GM19397 (cell line): ENCODE data around the gene DDAH2.
"Not testable (repeated sequence)": the region's sequence is repeated elsewhere in the genome, so short reads cannot be mapped to it uniquely, and the experiment has no call there.

Experiments used
- ATAC-seq: cut with Tn5 transposase; IDR thresholded peaks from one replicate; pipeline ENCODE4 v1.9.1; 2021; ENCODE audit warnings: mild to moderate bottlenecking, moderate library complexity; ENCODE audit not compliant: unreplicated experiment

Gene DDAH2

DNA sequence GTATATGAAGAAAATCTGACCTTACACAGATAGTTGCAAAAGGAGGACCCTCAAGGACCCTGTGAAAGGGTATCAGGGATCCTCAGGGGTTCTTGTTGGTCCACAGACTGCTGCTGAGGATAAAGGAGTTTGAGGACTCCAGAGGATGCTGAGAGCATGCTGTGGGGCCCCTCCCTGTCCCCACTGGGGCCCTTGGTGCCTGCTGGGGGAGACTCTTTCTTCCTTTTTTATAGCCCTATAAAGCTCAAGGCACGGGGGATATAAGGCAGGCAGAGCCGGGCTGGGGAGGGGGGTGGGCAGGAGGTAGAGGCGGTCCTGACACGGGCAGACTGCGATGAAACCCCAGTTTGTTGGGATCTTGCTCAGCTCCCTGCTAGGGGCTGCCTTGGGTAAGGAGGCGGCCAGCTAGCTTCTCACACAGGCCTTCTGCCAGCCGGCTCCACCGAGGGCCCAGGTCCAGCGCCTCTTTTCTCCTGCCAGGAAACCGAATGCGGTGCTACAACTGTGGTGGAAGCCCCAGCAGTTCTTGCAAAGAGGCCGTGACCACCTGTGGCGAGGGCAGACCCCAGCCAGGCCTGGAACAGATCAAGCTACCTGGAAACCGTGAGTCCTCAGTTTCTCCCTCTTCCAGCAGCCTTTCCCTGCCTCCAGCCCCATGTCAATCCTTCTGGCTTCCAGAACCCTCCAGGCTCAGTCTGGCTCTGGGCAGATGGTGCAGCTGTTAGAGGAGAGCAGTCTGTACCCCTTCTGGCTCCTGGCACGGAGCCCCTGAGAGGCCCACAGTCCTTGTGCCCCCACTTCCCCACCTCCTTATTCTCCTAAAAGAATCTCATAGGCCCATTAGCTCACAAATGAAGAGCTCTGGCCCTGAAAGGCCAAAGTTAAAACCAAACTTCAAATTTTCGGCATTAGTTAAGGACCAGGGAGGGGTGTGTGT, 13.8 kb downstream of the DDAH2 start, which contains the start of gene LY6G6D:
TSS of gene LY6G6D (plus strand) at position 327 of the 937 bp plus-strand sequence. CDS start at position 335, 8 bp downstream.
- no peak for ATAC-seq

DNA sequence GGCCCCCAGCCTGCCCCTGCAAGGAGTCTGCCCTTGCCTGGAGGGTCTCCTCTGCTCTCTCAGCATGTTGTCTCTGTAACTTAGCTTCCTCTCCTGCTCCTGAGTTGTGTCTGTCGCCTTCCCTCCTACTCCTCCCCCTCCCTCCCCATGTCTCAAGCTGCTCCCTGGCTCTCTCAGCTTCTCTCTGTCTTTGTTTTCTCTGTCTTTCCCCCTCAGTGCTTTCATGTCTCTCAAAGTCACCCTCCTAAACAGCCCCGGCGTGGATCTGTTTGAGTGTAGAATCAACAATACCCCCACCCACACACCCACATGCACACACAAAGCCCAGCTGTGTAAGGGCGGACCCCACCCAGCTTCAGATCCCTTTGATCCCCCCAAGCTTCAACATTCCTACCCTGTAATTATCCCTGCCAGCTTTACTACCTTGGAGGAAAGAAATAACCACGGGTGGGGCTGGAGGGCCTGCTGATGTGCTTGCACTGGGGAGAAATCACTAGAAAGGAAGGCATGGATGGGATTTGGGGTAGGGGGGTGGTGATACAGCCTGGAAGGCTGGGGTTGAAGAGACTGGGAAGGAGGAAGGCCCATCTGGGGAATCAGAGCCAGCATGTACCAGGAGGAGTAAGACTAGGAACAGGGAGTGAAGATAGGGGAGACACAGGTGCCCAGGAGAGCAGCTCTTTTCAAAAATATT, 15.0 kb downstream of the DDAH2 start:
- no peak for ATAC-seq

DNA sequence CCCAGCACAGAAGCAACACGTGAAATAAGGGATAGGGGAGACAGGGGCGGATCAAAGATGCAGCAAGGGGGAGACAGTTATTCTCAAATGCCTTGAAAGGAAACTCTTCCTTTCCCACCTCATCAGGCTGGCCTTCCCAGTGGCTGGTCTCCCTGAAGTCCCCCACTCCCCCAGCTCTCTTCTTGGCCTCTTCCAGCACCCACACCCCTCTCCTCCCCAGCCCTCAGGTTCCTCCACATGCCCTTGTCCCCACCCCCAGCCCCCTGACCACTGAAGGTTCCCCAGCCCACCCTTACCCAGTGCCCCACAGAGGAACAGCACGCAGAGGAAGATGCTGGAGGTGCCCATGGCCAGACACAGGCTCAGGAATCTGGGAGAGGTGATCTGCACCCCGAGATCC, 15.6 kb downstream of the DDAH2 start:
- no peak for ATAC-seq

- ATAC-seq: no peak
These were observed 16.8 kb downstream of the DDAH2 start for GRCh38 chr6:31712296-31712695.

- ATAC-seq: no peak
These were observed 17.9 kb downstream of the DDAH2 start for GRCh38 chr6:31711233-31711632.

GRCh38 chr6:31710523-31711219, 18.4 kb downstream of the DDAH2 start:
- no peak for ATAC-seq

DNA sequence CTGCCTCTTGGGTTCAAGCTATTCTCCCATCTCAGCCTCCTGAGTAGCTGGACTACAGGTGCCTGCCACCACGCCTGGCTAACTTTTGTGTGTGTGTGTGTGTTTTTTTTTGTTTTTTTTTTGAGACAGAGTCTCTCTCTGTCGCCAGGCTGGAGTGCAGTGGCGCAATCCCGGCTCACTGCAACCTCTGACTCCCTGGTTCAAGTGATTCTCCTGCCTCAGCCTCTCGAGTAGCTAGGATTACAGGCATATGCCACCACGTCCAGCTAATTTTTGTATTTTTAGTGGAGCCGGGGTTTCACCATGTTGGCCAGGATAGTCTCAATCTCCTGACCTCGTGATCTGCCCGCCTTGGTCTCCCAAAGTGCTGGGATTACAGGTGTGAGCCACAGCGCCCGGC, 19.9 kb downstream of the DDAH2 start:
- not testable (repeated sequence) for ATAC-seq

- ATAC-seq: no peak
These were observed 20.9 kb downstream of the DDAH2 start for GRCh38 chr6:31708224-31708623.

GRCh38 chr6:31707701-31708100, 21.4 kb downstream of the DDAH2 start:
- no peak for ATAC-seq

DNA sequence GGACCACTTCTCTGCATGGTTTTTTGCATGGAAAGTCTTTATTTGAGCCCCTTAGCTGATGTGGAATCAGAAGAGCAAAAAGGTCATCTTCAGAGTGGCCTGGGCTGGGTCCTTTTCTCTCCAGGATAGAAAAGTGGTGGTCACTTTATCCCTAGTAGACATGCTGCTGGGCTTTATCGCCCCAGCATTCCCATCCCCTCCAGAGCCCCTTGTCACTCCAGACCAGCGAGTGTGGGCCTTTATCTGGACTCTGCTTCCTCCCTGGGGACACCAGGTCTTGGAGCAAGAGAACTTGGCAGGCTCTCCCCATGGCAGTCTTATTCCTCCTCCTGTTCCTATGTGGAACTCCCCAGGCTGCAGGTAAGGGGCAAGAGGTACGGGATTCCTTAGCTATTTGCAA, 22.5 kb downstream of the DDAH2 start, which contains the start of gene LY6G6F:
TSS of gene LY6G6F (plus strand) at position 268 of the 400 bp plus-strand sequence. CDS start at position 309, 41 bp downstream.
- ATAC-seq: no peak

GRCh38 chr6:31705931-31706330, 23.2 kb downstream of the DDAH2 start:
- no peak for ATAC-seq

DNA sequence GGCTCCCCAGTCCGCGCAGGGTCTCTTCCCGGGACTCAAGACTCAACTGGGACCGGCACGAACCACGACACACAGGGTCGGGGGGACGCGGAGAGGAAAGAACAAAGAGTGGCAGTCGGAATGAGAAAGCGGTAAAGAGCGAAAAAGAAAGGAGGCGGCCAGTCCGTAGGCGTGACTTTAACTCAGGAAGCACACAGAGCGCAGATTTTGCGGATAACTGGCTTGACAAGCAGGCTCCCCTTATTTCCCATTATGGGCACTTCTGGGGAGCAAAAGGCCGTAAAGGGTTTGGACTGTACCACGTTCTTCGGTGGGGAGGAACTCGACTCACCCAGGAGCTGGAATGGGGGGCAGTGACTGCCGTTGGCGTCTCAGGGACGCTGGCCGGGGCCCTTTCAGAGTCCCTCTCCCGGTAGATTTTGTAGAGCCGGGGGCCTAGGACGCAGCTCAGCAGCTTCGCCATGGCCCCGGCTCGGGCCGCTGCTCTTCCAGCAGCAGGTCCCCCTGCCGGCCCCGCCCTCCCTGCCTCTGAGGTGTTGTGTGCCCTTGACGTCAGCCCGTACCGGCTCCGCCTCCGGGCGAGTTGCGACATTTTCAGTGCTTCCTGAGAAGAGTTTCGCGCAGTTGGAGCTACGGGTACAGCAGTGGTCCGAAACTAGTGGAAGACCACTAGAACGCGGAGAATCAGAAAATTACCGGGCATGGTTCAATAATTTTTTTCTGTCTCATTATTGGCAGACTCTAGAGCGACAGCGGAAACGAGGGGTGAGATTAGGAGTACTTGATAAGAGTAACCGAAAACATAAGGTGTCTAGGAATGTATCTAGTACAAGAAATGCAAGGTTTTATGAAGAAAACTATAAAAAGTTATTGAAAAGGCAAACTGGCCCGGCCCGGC, 26.0 kb downstream of the DDAH2 start, which contains the start of gene ABHD16A:
TSS of gene ABHD16A (minus strand) at position 506 of the 898 bp plus-strand sequence. CDS start at position 463, 43 bp downstream.
- ATAC-seq: peak; percentile 91

DNA sequence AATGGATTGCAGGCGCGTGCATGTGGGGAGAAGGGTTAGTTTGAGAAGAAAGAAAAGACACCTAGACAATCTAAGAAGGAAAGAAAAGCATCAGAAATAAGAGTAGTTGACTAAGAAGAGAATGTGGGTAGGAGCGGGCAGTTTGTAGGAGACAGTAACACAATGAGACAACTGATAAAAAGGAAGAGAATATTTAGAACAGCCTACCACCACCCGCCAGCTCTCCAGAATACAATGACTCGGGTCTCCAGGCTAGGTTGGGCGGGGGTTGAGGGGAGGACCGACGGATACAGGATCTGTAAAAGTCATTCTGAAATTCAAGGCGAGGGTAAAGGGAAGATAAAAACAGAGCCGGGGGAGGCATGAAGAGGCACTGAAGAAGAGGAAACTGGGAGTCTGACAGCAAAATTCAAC, 26.7 kb downstream of the DDAH2 start:
- no peak for ATAC-seq

GRCh38 chr6:31701666-31702404, 27.3 kb downstream of the DDAH2 start:
- ATAC-seq: no peak

DNA sequence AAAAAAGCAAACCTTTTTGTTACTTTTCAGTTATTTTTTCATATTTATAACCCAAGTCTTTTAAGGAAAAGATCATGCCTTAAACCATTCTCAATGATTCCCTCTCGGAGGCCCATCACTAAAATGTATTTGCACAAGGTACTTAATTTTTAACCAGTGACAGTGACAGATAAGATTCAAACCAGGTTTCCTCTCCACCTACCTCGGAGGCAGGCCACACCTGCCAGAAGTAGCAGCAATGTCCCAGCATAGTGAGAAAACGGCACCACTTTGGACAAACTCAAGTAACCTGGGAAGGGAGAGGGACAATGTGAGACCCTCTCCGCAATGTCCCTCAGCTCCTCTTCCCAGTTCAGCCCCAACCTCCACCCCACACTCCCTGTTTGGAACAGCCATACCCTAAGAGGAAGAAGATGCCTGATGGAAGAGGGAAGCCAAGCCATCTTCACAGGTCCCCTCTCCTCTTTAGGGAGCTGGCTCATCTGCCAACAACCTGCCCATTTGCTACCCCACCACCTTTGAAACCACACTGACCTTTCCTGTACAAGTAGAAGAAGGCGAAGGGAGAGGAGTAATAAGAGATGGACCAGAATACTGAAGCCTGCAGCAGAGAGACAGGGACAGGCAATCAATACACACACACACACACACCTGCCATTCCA, 28.2 kb downstream of the DDAH2 start:
- no peak for ATAC-seq

DNA sequence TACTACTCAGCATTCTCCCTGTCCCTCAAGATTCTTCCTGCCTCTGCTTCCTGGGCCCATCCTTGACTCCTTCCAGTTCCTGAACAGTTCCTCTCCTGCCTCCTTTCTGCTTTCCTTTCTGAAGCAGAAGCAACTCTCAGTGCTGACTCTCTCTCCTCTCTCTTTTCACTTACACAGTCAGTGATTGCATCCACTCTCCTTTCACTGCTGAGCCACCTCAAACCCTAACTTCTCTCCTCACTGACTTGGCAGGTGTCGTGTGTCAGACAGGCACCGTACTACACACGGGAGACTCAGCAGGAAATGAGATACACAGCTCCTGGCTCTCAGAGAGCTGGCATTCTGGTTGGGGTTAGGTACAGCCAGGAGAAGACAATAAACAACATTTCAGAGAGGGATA, 31.5 kb downstream of the DDAH2 start:
- ATAC-seq: no peak

- ATAC-seq: no peak
These were observed 35.6 kb downstream of the DDAH2 start for GRCh38 chr6:31693535-31693934.

GRCh38 chr6:31692886-31693285, 36.2 kb downstream of the DDAH2 start:
- no peak for ATAC-seq

- no peak for ATAC-seq
These were observed 36.7 kb downstream of the DDAH2 start for GRCh38 chr6:31692353-31692752.
